AG04450 (cell line): ENCODE data around the gene DCDC2. TPM values are rescaled to one million over a fixed set of nuclear protein-coding genes. Genes with fewer than 3 reads are reported as not detected.
"Not testable (repeated sequence)": the region's sequence is repeated elsewhere in the genome, so short reads cannot be mapped to it uniquely, and the experiment has no call there.

Source experiments
- CTCF ChIA-PET: fragments of 300-600, 350-600 bp; formaldehyde crosslinking; extraction: SDS; loops from one replicate; lab custom pipeline; 2022; ENCODE audit warnings: antibody characterized with exemption, inconsistent platforms; lab: Charles Lee
- POLR2A ChIA-PET: fragments of 350-600 bp; formaldehyde crosslinking; extraction: SDS; loops from one replicate; lab custom pipeline; 2021; ENCODE audit warnings: antibody characterized with exemption, inconsistent platforms; lab: Yijun Ruan, JAX
- DNase-seq: peaks from one replicate; pipeline ENCODE4 v3.0.0-alpha.2; 2011; ENCODE audit warnings: low read depth, low spot score
- H3K27ac ChIP-seq: one replicate; pipeline ENCODE4 v1.5.1; 2012; ENCODE audit warnings: low read depth, low read length, control low read depth
- H3K27me3 ChIP-seq: one replicate; pipeline ENCODE4 v1.6.0; 2012; ENCODE audit warnings: low read length; ENCODE audit not compliant: control insufficient read depth, insufficient read depth
- H3K4me3 ChIP-seq: 2 replicates; pipeline ENCODE4 v1.5.1; 2011; ENCODE audit warnings: mild to moderate bottlenecking, low read depth, low read length, control low read depth
- H3K9me3 ChIP-seq: 2 replicates; pipeline ENCODE4 v1.5.1; 2012; ENCODE audit warnings: low read length; ENCODE audit not compliant: control insufficient read depth, insufficient read depth
- CTCF ChIP-seq: IDR thresholded peaks from 2 replicates; pipeline ENCODE4 v1.5.1; 2011; ENCODE audit warnings: low read depth, low read length, control low read depth, inconsistent platforms
- polyA plus RNA-seq: library from polyadenylated mRNA; depleted of rRNA; stranded (reverse); fragments of >200 nt; gene quantifications from 2 replicates; pipeline ENCODE4 v1.2.3, GENCODE V29; 2011

Gene DCDC2
- polyA plus RNA-seq, 1 experiment: 0.02 TPM

DNA sequence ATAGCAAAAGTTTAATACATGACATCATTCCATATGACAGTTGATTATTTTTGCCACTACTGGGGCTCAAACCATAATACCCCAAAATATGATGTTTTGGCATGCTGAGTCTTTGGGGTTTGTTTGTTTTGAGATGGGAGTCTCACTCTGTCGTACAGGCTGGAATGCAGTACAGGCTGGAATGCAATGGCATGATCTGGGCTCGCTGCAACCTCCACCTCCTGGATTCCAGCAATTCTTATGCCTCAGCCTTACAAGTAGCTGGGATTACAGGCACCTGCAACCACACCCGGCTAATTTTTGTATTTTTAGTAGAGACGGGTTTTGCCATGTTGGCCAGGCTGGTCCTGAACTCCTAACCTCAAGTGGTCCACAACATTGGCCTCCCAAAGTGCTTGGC, 43.6 kb upstream of the DCDC2 start:
- no peaks in the 10 kb centered on the region for H3K27me3 ChIP-seq
- DNase-seq: no peak
- H3K9me3 ChIP-seq: no peaks in the 10 kb centered on the region; the same call in 1 of the 2 replicates
- TF ChIP-seq CTCF: no peak
- no peak overlapping the region for H3K4me3 ChIP-seq
- CTCF ChIA-PET: interaction anchor here (1.7 kb wide), 1 partner anchor 13 kb away, joined by 8 read pairs; no protein-coding TSS in a partner anchor
- no peak overlapping the region for H3K27ac ChIP-seq
- POLR2A ChIA-PET: no interaction called here

- DNase-seq, H3K9me3 ChIP-seq, POLR2A ChIA-PET, H3K27ac ChIP-seq, H3K4me3 ChIP-seq, H3K27me3 ChIP-seq: not testable (repeated sequence)
- CTCF ChIA-PET: interaction anchor here (0.7 kb wide), 1 partner anchor 12 kb away, joined by 5 read pairs; no protein-coding TSS in a partner anchor
Observed at GRCh38 chr6:24400045-24401039, 42.5 kb upstream of the DCDC2 start.

- ChIA-PET CTCF (interaction anchor here (1.5 kb wide), 1 partner anchor 9 kb away, joined by 4 read pairs; no protein-coding TSS in a partner anchor), POLR2A (no interaction called here)
- H3K9me3 ChIP-seq: no peaks in the 10 kb centered on the region
- no peaks in the 10 kb centered on the region for H3K27me3 ChIP-seq
- H3K4me3 ChIP-seq: no peak overlapping the region
- TF ChIP-seq CTCF: no peak
- DNase-seq: no peak
- H3K27ac ChIP-seq: no peak overlapping the region
Observed at GRCh38 chr6:24397631-24398030, 39.8 kb upstream of the DCDC2 start.

DNA sequence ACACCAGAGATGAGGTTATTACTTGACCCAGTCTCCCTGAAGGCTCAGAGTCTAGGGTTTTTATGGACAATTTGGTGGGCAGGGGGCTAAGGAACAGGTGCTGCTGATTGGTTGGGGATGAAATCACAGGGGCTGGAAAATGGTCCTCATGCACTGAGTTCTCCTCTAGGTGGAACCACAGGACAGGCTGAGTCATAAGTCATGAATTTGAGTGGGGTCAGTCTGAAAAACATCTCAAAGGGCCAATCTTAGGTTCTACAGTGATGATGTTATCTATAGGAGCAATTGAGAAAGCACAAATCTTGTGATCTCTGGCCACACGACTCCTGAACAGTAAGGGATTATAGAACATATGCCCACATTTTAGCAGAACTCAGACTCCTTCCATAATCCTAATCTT, 39.0 kb upstream of the DCDC2 start:
- Histone ChIP-seq H3K27me3 (peaks cover 5% of the 10 kb centered on the region), H3K9me3 (no peaks in the 10 kb centered on the region), H3K27ac (no peak overlapping the region), H3K4me3 (no peak overlapping the region)
- ChIA-PET CTCF (no interaction called here), POLR2A (no interaction called here)
- DNase-seq: no peak
- no peak for TF ChIP-seq CTCF

GRCh38 chr6:24394780-24395437, 37.0 kb upstream of the DCDC2 start:
- H3K27ac ChIP-seq: no peak overlapping the region
- DNase-seq: peak; percentile 41
- no peaks in the 10 kb centered on the region for H3K9me3 ChIP-seq
- H3K27me3 ChIP-seq: peaks cover 5% of the 10 kb centered on the region
- H3K4me3 ChIP-seq: no peak overlapping the region
- CTCF ChIA-PET: interaction anchor here (2.2 kb wide), 1 partner anchor 112 kb away, joined by 5 read pairs; no protein-coding TSS in a partner anchor
- no peak for TF ChIP-seq CTCF
- POLR2A ChIA-PET: no interaction called here
